Inferior parietal cortex (tissue), 1 donor: ENCODE measurements around the gene DOCK1.
"Not testable (repeated sequence)": the region's sequence is repeated elsewhere in the genome, so short reads cannot be mapped to it uniquely, and the experiment has no call there.

Experiments used
- DNase-seq: peaks from one replicate; pipeline ENCODE4 v3.0.0-alpha.2; 2016; ENCODE audit errors: extremely low spot score

The DOCK1 gene

GRCh38 chr10:126904818-126905701, at the start of gene DOCK1:
DOCK1 (plus strand) TSS chr10:126905428; CDS start chr10:126905518, 90 bp downstream.
- no peak for DNase-seq

GRCh38 chr10:126857178-126857806, 47.9 kb upstream of the DOCK1 start:
- no peak for DNase-seq

GRCh38 chr10:126867567-126868365, 37.5 kb upstream of the DOCK1 start:
- DNase-seq, result no peak

- DNase-seq, result no peak
Measured at GRCh38 chr10:126868371-126868770, 36.9 kb upstream of the DOCK1 start.

- DNase-seq, result no peak
Measured at GRCh38 chr10:126872135-126872534, 33.1 kb upstream of the DOCK1 start.

- no peak for DNase-seq
Measured at GRCh38 chr10:126872768-126873167, 32.5 kb upstream of the DOCK1 start.

- DNase-seq, result no peak
Measured at GRCh38 chr10:126876456-126876855, 28.8 kb upstream of the DOCK1 start.

GRCh38 chr10:126877390-126877789, 27.8 kb upstream of the DOCK1 start:
- DNase-seq, result no peak

GRCh38 chr10:126878594-126878993, 26.6 kb upstream of the DOCK1 start:
- DNase-seq, result no peak

GRCh38 chr10:126880926-126881325, 24.3 kb upstream of the DOCK1 start:
- DNase-seq, result no peak

- not testable (repeated sequence) for DNase-seq
Measured at GRCh38 chr10:126882055-126882454, 23.2 kb upstream of the DOCK1 start.

- DNase-seq, result not testable (repeated sequence)
Measured at GRCh38 chr10:126888436-126888835, 16.8 kb upstream of the DOCK1 start.

GRCh38 chr10:126889421-126889820, 15.8 kb upstream of the DOCK1 start:
- DNase-seq, result no peak

- not testable (repeated sequence) for DNase-seq
Measured at GRCh38 chr10:126890797-126891196, 14.4 kb upstream of the DOCK1 start.

GRCh38 chr10:126892226-126893175, 12.7 kb upstream of the DOCK1 start:
- DNase-seq, result no peak

- DNase-seq, result no peak
Measured at GRCh38 chr10:126893206-126893605, 12.0 kb upstream of the DOCK1 start.

GRCh38 chr10:126893841-126894240, 11.4 kb upstream of the DOCK1 start:
- DNase-seq, result no peak

- DNase-seq, result no peak
Measured at GRCh38 chr10:126895214-126895781, 9.9 kb upstream of the DOCK1 start.

GRCh38 chr10:126898460-126898859, 6.8 kb upstream of the DOCK1 start:
- DNase-seq, result no peak

- not testable (repeated sequence) for DNase-seq
Measured at GRCh38 chr10:126899529-126899928, 5.7 kb upstream of the DOCK1 start.

- DNase-seq, result no peak
Measured at GRCh38 chr10:126902157-126902556, 3.1 kb upstream of the DOCK1 start.
